Measurements from ENCODE around the gene AATF.

AATF gene, protein sequence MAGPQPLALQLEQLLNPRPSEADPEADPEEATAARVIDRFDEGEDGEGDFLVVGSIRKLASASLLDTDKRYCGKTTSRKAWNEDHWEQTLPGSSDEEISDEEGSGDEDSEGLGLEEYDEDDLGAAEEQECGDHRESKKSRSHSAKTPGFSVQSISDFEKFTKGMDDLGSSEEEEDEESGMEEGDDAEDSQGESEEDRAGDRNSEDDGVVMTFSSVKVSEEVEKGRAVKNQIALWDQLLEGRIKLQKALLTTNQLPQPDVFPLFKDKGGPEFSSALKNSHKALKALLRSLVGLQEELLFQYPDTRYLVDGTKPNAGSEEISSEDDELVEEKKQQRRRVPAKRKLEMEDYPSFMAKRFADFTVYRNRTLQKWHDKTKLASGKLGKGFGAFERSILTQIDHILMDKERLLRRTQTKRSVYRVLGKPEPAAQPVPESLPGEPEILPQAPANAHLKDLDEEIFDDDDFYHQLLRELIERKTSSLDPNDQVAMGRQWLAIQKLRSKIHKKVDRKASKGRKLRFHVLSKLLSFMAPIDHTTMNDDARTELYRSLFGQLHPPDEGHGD

DNA sequence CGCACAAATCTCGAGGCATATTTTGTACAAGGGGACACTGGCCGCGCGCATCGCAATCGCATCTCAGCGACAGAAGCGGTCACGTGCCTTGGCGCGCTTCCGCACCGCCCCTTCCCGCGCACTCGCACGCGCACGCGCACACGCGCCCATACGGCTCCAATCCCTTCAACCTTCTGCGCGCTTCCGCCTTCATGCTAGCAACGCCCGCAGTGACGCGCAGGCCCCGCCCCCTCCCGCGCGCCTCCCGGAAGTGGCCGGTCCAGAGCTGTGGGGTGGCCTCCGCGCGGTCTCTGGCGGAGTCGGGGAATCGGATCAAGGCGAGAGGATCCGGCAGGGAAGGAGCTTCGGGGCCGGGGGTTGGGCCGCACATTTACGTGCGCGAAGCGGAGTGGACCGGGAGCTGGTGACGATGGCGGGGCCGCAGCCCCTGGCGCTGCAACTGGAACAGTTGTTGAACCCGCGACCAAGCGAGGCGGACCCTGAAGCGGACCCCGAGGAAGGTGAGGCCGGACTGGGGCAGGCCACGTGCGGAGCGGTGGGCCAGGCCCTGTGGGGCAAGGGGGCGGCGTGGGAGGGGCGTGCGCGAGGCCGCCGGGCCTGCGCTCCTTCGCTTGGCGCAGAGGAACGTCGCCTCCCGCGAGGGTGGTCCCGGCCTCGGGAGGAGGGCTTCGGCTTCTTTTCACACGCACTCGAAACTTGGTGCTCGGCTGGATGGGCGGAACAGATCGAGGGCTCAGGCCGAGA, at the start of gene AATF:
Gene AATF (plus strand): TSS at position 238 of the 744 bp plus-strand sequence. CDS start 172 bp downstream, at position 410.
- DNase-seq (ENCODE audit: low spot score): peak; percentile 98

DNA sequence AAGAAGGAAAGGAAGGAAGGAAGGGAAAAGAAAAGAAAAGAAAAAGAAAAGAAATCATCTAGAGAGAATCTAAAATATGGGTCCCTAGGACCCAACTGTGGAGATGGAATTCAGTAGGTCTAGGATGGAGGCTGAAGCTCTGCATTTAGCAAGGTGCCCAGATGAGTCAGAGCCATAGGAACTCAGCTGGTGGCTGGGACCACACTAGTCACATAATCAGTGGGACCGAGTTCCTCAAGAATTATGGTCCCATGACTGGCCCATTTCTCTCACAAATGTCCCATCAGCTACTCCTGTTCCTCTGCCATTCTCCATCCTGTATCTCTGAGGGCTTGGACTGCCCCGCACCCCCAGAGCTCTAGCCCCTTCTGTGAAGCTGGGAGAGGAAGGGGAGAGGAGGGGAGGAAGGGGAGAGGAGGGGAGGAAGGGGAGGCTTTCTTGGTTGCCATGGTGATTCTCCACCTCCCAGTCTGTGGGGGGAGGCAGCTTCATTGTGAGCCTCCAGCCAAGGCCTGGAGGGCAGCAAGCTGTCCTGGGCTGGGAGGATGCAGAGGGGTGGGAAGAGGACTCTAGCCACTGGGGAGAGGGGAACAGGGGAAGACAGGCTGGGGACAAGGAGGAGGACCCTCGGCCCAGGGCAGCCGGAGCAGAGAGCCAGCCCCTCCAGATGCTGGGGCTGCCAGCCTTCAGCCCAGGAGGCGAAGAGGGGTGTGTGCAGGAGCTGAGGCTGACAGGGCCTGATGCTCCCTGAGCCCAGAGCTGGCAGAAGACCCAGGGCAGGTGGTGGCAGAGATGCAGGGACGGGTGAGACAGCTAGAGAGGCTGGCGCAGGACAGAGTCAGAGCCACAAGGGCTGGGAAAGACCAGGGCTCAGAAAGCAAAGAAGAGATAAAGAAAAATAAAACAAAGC, 49.2 kb upstream of the AATF start:
- DNase-seq (ENCODE audit: low spot score): no peak

DNA sequence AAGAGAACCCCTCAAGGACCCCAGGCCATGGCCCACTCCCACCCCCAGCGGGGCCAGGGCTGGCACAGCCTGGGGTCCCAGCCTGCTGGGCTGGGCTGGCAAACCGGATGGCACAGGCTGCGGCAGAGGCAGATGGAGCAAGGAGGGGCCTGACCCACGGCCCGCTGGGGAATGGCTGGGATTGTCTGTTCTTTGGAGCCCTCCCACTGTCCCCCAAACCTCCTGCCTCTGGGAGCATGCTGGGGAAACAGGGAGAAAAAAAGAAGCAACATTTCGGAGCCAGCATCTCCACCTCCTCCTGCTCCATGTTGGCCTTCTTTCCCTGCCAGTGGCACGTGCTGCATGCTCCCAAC, 48.6 kb upstream of the AATF start:
- DNase-seq (ENCODE audit: low spot score): no peak

DNA sequence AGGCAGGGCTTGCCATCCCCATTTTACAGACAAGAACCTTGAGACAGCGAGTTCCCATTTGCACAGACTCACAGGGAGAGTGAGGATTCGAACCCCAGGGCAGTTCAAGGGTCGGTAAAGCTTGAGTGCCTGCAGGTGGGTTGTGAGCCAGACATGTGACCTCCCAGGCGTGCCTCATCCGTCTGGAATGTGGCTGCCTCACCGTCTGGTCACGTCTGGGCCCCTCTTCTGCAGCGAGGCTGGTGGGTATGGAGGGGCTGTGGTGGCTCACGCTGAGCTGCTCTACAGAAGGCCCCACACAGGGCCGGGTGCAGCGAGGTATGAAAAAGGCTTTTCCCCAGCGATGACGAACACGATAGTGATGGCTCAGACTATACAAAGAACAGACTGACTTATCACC, 47.2 kb upstream of the AATF start:
- DNase-seq (ENCODE audit: low spot score): no peak

DNA sequence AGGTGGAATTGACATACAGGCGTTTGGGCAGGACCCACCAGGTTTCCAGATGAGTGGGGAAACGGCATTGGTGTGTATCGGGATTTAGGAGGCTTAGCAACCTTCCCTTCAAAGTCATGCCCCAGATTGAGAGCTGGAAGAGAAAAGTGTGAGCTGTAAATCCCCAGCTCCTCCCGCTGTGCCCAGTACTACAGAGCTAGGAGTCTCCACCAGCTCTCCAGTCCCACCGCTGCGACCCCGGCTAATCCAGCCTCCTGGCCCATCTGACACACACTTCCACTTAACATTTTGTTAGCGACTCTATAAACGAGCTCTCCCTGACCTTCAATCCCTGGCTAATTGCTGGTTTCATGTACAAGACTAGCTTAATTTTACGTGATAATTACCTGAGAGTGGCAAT, 41.3 kb upstream of the AATF start:
- no peak for DNase-seq (ENCODE audit: low spot score)

DNA sequence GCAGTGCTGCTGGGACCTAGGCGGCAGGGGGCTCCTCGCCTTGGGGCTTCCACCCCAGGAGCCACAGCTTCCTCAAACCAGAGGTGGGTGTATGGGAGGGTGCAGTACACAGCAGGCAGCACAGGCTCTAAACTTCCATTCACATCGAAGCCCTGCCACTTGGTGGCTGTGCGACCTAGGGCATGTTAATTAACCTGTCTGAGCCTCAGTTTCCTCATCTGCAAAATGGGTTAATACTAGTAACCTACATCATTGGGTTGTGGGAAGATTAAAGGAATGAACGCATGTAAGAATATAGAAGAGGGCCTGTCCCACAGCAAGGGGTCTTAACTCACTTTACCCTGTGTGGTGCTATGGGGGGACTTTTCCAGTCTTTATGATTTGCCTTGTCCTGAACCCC, 38.2 kb upstream of the AATF start:
- DNase-seq (ENCODE audit: low spot score): no peak

DNA sequence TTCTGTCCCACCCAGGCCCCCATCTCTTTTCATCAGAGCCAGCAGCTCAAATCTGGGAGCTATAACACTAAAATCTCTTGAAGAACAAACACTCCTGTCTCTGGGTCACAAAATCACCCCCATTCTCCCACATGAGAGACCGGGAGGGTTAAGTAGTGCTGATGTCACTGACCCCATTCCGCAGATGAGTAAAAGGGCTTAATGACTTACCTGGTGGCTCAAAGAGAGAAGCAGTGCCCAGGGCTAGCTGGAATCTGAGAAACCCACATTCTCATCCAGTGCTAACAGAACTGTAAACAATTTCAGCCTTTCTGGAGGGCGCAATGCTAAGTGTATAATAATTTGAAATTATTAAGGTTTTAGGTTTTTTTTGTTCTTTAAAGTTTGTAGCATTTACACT, 37.8 kb upstream of the AATF start:
- DNase-seq (ENCODE audit: low spot score): no peak

DNA sequence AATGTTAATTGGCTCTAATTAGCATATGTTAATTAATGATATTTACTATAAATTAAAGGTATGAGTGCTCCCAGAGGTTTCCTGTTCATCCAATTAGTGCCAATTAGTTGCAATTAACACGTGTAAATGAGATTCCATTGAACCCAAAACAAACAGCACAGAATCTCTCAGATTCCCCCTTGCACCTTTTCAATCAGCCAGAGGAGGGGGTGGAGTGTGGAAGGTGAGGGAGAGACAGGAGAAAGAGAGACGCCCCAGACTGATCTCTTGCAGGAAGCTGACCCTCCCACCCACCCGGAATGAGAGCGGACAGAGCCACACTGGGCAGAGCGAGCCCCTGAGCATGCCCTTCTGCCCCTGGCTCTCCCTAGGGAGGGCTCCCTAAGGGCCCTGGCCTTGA, 35.6 kb upstream of the AATF start:
- DNase-seq (ENCODE audit: low spot score): no peak

DNA sequence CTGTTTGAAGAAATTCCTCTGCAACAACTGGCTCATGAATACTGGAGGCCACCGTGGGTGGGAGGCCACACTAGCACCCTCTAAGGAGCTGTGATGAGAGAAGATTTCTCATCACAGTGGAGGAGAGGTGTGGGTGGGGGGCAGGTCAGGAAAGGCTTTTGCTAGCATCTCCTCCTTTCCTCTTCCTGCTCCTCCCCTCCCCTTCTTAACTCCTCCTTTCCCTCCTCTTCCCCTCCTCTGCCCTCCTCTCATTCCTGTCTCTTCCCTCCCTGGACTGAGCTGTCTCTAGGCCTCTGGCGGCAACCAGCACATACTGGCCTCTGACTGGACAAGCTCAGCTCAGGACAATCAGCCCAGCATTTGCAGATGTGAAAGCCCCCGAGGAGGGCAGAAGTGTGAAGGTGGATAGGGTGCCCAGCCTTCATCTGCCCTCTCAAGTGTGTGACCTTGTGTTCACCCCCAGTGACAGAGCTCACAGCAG, 30.5 kb upstream of the AATF start:
- DNase-seq (ENCODE audit: low spot score): no peak

DNA sequence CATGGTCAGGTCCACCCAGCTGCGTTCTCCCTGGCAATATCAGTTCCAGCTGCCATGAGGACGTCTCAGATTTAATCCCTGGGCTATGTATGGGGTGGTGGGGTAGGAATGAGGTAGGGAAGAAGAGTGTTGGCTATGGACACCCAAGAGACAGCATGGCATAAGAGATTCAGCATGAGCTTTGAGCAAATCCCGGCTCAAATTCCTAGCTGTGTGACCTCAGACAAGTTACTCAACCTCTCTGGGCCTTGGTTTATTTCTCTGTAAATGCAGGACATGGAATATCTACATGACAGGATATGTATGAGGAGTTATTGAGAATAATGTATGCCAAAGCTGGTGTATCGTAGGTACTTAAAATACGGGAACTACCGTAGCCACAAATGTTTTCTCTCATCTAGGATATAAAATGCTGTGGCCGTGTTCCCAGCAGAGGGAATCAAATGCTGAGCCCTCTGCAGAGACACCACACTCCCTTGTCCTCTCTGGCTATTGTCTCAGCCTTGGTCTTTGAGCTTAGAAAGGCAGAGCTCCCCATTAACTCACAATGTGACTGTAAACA, 29.3 kb upstream of the AATF start:
- no peak for DNase-seq (ENCODE audit: low spot score)

DNA sequence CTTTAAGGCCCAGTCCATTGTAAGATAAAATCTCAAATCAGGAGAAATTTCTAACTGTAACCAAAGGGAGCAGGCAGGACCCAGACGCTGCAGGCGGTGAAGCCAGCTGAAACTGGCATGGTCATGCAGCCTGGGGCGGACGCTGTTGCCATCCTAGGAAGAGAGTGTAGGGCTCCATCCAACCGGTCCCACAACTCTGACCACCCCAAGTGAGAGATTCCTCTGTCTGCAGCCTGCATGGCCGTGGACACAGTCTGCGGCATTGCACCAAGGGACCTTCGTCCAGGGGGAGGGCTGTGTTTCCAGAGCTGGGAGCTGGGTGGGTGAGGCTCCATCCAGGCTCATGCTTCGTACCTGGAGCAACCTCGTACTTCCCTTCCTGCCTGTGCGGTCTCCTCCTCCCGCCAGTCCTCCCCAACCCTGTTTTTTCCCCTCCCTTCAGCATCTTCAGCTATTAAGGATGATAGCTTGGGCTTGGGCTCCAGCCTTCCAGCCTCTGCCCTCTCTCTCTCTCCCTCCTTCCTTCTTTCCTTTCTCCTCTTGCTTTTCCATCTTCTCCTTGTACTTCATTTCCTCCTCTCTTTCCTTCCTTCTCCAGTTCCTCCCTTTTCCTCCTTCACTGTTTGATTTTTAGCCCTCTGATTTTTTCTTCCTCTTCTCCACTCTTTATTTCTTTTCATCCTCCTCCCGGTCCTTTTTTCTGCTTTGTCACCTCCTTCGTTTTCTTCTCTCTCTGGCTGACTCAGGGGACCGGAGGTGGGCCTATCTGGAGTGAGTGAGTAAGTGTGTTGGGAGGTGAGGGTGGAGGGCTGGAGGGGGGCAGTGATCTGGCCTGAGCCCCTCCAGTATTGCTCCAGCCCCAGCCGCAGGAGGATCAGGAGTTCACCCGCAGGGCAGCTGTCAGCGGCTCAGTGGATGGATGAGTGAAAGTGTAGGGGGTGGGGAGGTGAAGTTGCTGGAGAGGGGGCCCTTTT, 28.4 kb upstream of the AATF start:
- no peak for DNase-seq (ENCODE audit: low spot score)

DNA sequence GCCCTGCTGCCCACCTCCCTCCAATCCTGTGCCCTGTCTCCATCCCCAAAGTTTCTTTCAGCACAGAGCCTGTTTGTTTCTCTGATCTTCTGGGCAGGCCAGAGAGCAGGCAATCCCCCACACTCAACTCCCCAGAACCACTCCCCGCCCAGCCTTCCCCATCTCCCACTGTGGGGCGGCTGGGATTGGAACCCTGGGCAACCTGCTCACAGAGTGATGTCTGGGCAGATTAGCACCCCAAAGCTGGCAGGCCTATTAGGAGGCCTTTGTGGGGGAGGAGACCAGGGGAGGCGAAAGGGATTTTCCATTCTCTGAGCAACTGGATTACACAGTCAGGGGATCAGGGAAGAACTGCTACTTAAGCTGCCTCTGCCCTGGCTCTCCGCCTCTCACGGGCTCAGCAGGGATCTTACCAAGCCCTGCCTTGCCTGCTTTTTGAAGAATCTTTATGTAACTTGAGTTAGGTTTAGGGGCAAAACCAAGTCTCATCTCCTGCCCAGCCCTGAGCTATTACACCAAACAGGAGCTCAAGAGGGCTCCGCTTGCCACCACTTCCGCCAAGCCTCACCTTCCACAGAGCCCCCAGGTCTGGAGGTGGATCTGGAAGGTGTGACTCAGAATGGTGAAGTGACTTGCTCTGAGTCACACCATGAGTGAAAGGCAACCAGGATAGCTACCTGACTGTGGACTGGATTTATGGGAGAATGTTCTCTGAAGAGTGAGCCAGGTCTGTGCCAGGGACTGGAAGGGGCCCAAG, 27.5 kb upstream of the AATF start:
- DNase-seq (ENCODE audit: low spot score): peak; percentile 83

DNA sequence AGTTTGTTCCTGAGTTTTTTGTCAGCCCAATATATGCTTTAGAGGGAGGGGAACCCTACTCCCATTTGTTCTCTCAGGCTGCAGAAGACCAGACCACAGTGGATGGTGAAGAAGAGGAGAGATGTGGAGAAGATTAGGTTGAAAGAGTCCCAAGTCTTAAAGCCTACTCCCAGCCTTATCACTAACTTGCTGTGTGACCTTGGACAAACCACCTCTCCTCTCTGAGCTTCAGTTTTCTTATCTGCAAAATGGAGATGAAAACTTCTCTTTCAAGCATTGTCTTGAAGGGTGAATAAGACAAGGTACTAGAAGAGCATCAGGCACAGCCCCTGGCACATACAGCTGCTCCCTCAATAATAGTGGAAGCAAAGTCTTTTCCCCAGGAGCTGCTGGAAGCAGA, 26.6 kb upstream of the AATF start:
- DNase-seq (ENCODE audit: low spot score): no peak

DNA sequence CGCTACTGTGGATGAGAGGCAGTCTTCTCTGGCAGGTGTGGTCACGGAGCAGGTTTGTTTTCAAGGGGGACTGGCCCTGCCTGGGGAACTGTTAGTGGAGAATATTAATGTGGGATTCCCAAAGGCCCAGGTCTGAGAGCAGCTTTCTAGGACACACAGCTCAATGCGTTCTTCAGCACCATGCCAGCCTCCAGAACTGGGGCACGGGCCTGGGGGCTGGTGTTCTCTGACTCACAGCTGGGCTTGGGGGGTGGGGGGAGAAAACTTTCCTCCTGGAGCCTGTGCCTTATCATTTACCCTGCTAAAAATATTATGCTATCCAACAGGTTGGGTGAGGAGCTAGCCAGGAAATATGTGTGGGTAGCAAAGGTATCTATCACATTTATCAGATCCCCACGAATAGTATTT, 24.9 kb upstream of the AATF start:
- DNase-seq (ENCODE audit: low spot score): no peak

DNA sequence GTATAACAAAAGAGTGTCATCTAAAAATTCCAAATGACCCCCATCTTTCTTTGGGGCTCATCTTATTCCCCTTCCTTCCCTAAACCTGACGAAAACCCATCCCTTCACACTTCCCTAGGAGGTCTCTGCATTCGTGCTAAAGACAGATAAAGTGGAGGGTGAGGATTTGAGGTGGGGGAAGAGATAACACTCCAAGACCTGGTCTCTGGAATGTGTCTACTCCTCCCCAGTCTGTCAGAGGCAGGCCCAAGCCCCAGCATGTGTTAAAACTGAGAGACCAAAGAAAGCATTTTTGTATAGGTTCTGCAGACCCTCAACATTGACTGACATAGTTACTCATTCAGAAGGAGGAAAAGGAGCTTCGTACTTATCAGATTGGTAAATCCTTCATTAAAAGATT, 22.5 kb upstream of the AATF start:
- no peak for DNase-seq (ENCODE audit: low spot score)

DNA sequence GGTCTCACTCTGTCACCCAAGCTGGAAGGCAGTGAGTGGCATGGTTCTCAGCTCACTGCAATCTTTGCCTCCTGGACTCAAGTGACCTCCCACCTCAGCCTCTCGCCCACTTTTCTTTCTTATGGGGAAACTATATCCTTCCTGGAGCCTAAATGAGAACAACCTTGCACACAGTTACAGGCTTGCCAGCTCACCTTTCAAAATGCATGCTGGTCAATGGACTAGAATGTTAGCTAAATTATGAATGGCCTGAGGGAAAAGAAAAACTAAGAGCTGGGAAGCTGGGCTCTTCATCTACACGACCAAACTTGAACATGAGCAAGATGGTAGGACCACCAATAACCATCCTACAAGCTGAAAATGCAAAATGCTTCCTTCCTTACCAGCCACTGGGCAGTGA, 22.1 kb upstream of the AATF start:
- no peak for DNase-seq (ENCODE audit: low spot score)

DNA sequence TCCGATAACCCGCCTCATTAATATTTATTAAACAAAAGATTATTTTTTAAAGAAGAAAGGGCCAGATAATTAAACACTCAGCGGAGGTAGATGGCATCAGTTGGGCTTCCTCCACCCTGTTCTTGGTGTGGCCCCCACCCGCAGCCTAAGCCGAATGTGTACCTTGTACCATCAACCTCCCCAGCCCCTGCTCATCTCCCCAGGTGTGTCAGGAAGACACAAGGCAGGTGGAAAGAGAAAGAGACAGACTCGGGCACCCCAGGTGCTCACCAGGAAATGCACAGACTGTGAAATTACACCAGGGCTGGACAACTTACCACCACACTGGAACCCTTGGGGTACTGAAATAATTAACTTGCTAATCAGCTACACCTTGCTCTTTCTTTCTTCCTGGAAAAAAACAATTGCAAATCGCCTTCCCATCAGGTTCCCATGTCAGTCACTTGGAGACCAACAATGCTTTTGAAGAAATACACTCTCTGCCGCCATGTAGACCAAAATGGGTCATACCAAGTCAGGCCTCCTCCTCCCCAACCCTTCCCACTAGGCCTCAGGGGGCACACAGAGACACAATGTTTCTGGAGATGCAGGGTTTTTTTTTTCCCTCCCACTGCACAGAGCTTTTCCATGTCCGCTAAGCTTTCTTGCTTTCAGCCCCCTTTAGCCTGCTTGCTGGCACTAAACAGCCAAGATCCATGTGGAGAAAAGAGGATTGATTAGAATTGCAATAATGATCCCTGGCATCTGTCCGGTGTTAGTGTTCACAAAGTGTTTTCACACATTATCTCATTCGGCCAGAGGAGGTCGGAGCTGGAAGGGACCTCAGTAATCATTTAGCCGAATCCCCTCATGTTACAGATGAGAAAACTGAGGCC, 20.0 kb upstream of the AATF start:
- no peak for DNase-seq (ENCODE audit: low spot score)

DNA sequence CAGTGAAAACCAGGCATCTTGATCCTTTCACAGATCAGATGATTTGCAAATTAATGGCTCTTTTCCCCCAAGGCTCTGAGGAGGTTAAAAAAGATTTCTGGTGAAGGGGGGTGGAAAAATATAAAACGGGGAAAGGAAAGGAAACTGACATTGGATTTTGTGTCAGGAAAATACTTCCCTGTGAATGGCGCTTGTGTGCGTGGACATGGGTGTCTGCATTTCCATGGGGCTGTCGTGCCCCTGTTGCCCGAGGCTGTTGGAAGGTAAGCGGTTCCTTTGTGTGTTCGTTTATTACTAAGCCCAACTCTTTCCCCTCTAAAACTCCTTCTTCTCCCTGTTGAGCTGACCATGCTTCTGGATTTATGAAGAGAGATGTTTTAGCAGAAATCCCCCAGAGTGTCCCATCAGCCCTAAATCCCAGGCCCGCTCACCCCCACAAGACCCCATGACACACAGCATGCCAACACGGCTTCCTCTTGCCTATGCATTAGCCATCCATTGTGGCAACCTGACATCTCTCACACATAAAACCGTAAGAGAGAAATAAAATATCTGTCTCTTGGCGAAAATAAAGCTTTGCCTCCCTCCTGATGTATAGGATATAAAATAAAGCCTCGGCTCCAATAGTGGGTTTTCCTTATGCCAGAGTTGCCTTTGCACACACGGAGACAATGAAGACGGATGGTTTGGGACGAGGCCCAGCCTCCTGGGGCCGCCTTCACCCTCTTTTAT, 18.7 kb upstream of the AATF start:
- no peak for DNase-seq (ENCODE audit: low spot score)
